GM23248 (cell line): ENCODE results near the gene SPSB3.

Experiments
- EZH2 ChIP-seq: fragments of 200-600 bp; sonication (generic); IDR thresholded peaks from 2 replicates; pipeline ENCODE4 v1.6.1; 2018; ENCODE audit warnings: antibody characterized with exemption, mild to moderate bottlenecking; ENCODE audit not compliant: insufficient read depth, poor library complexity, severe bottlenecking
- EZH2phosphoT487 ChIP-seq: fragments of 200-600 bp; sonication (generic); IDR thresholded peaks from 2 replicates; pipeline ENCODE4 v1.6.1; 2018; ENCODE audit warnings: antibody characterized with exemption, moderate library complexity, mild to moderate bottlenecking, low read depth; ENCODE audit not compliant: insufficient read depth

- TF ChIP-seq EZH2 (no peak), EZH2phosphoT487 (no peak)
Observed at GRCh38 chr16:1794221-1794871, 12.0 kb upstream of the SPSB3 start.
